HT1080 (cell line): ENCODE measurements around the gene RPAP3. TPM values are rescaled to one million over a fixed set of nuclear protein-coding genes. Genes with fewer than 3 reads are reported as not detected.
"Not testable (repeated sequence)": the region's sequence is repeated elsewhere in the genome, so short reads cannot be mapped to it uniquely, and the experiment has no call there.

Experiments used
- DNase-seq: peaks from one replicate; pipeline ENCODE4 v3.0.0-alpha.2; 2015; ENCODE audit warnings: low read depth
- total RNA-seq: library from RNA; depleted of rRNA; stranded (reverse); fragments of >200 nt; shearing (Covaris generic); gene quantifications from 2 replicates; pipeline ENCODE4 v1.2.3, GENCODE V29; 2014

RPAP3 gene
- total RNA-seq, 1 experiment from 2014 or later: 25.4 TPM

- DNase-seq: peak; percentile 34
These were observed 19.1 kb downstream of the RPAP3 start for GRCh38 chr12:47686645-47687240.

DNA sequence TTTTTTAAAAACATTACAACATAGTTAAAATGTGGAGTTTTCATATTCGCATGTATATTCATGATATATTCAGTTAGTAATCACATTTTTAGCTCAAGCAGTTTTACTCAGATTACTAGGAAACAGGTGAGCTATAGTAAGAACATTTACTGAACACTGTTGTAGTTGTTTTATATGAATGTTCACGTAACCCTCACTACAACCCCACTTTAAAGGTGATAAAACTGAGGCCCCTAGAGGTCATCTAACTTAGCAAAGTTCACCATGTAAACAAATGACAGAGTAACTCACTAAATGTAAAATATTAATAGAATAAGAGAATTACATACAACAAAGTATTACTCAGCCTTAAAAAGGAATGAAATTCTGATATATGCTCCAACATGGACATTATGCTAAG, 26.0 kb downstream of the RPAP3 start:
- no peak for DNase-seq

GRCh38 chr12:47672068-47672467, 33.8 kb downstream of the RPAP3 start:
- DNase-seq: no peak

- DNase-seq: not testable (repeated sequence)
These were observed 37.9 kb downstream of the RPAP3 start for GRCh38 chr12:47667935-47668334.

DNA sequence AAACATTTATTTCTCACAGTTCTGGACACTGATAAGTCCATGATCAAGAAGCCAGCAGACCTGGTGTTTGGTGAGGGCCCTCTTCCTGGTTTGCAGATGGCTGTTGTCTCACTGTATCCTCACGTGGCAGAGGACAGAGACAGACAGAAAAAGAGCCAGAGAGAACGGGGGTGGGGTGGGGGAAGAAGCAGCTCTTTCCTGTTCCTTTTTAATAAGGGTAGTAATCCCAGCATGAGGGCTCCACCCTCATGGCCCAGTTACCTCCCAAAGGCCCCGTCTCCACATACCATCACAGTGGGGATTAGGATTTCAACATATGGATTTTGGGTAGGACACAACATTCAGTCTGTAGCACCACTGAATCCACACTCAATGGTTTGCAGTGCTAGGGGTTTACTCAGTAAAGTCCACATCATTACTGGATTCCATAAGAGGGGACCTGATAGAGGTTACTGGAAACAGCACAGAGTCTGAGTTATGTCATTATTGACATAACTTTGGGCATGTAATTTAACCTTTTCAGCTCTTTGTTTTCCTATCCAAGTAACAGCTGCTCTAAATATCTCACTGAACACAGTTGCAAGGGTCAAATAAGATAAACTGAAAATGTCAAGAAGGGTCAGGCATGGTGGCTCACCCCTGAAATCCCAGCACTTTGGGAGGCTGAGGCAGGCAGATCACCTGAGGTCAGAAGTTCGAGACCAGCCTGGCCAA, 53.2 kb downstream of the RPAP3 start:
- DNase-seq: no peak

- DNase-seq: peak; percentile 74
These were observed 54.2 kb downstream of the RPAP3 start for GRCh38 chr12:47651368-47652254.

GRCh38 chr12:47650469-47650868, 55.4 kb downstream of the RPAP3 start:
- no peak for DNase-seq

DNA sequence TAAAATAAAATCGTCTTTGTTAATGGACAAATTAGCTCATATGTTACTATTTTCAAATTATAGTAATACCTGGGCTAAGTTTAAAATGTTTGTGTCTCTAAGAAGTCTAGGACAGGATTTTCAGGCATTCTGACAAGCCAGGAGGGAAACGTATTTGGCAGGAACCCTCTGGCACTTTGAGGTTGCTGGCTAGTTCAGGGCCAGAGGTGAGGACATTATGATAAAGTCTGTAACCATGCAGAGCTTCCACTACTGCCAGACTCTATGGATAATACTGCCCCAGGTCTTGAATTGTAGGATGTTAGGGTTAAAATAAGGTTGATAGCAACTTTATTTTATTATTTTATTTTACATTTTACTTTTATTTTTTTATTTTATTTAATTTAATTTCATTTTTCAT, 56.4 kb downstream of the RPAP3 start:
- DNase-seq: no peak

- DNase-seq: no peak
These were observed 57.7 kb downstream of the RPAP3 start for GRCh38 chr12:47648056-47648579.

DNA sequence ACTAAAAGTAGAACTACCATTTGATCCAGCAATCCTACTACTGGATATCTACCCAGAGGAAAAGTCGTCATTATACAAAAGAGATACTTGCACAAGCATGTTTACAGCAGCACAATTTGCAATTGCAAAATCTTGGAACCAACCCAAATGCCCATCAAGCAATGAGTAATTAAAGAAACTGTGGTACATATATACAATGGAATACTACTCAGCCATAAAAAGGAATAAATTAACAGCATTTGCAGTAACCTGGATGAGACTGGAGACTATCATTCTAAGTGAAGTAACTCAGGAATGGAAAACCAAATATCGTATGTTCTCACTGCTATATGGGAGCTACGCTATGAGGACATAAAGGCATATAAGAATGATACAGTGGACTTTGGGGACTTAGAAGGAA, 63.5 kb downstream of the RPAP3 start:
- DNase-seq: not testable (repeated sequence)

- peak; percentile 31 for DNase-seq
These were observed 68.7 kb downstream of the RPAP3 start for GRCh38 chr12:47636908-47637780.

- not testable (repeated sequence) for DNase-seq
These were observed 70.1 kb downstream of the RPAP3 start for GRCh38 chr12:47635770-47636169.

GRCh38 chr12:47634127-47634526, 71.7 kb downstream of the RPAP3 start:
- no peak for DNase-seq

GRCh38 chr12:47621960-47622359, 83.9 kb downstream of the RPAP3 start:
- no peak for DNase-seq

DNA sequence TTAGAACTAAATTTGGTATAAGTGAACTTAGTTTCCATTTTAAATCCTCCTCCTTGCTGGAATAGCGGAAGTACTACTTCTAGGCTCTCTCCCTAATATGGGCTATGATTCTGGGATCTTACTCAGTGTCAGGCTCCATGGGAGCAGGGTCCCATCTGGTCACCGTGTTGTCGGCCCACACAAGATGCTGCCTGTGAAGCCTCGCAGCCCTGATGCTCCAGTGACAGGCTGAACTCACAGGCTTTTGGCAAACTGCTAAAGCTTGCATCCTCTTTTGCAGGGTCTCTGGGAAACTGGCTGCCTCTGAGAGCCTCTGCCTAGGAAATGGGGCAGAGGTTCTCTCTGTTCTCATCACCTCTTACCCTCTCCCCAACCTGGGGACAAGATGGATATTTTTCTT, 88.4 kb downstream of the RPAP3 start:
- no peak for DNase-seq

GRCh38 chr12:47616440-47616839, 89.4 kb downstream of the RPAP3 start:
- no peak for DNase-seq

DNA sequence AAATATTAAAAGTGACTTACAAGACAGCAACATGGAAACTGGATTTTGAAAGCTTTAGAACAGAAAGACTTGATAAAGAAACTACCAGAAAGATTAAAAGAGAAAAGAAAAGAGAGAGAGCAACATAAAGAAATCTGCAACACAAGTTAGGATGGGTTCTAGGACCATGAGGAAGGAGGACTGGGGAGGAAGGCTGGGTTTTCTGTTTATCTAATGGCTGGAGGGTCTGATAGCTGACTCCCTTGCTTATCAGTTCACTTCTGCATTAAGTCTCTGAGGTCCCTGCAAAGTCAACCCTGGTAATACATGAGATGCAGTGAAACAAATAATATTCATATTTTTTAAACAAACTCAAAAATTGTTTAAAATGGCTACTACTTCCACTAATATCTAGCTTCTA, 90.1 kb downstream of the RPAP3 start:
- no peak for DNase-seq

GRCh38 chr12:47614521-47614920, 91.3 kb downstream of the RPAP3 start:
- DNase-seq: no peak

DNA sequence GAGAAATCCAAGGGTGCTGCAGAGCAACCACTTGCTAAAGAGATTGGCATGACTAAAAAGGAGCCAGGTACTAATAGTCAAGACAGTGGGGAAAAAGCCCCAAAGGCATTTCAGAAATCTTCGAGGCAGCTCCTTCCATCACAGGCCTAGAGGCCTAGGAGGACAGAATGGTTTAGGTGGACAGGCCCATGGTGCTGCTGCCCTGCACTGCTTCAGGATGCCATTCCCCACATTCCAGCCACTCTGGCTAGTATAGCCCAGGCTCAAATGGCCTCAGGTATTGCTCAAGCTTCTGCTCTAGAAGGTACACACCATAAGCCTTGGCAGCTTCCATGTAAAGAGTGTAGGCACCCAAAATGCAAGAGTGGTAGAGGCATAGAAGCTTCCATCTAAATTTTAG, 92.9 kb downstream of the RPAP3 start:
- DNase-seq: no peak

DNA sequence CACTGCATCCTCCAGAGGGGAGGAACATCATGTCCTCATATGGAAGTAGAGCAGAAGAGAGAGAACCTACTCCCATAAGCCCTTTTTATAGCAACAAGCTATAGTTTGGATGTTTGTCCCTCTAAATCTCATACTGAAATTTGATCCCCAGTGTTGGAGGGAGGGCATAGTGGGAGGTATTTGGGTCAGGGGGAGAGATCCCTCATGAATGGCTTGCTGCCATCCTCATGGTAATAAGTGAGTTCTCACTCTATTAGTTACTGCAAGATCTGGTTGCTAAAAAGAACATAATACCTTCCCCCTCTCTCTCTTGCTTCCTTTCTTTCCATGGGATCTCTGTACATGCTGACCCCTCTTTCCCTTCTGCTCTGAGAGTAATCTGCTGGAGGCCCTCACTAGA, 93.9 kb downstream of the RPAP3 start:
- no peak for DNase-seq
